Neural crest cell (in vitro differentiated cells): ENCODE measurements around the gene PTPRG. TPM values are rescaled to one million over a fixed set of nuclear protein-coding genes. Genes with fewer than 3 reads are reported as not detected.
"Not testable (repeated sequence)": the region's sequence is repeated elsewhere in the genome, so short reads cannot be mapped to it uniquely, and the experiment has no call there.

Source experiments
- DNase-seq: peaks from one replicate; pipeline ENCODE4 v3.0.0; 2021; ENCODE audit warnings: low read depth, mixed read lengths, low spot score
- H3K27ac Mint-ChIP-seq: one replicate; pipeline ENCODE4 v1.8.0; 2021; ENCODE audit warnings: mild to moderate bottlenecking, mixed read lengths; ENCODE audit not compliant: unreplicated experiment
- H3K27me3 Mint-ChIP-seq: 2 replicates; pipeline ENCODE4 v1.8.0; 2021; ENCODE audit warnings: low read depth, mild to moderate bottlenecking, mixed read lengths
- H3K36me3 Mint-ChIP-seq: 2 replicates; pipeline ENCODE4 v1.8.0; 2021; ENCODE audit warnings: low read depth, mild to moderate bottlenecking, mixed read lengths
- H3K4me1 Mint-ChIP-seq: 2 replicates; pipeline ENCODE4 v1.8.0; 2021; ENCODE audit warnings: mixed read lengths
- H3K4me3 Mint-ChIP-seq: one replicate; pipeline ENCODE4 v1.8.0; 2021; ENCODE audit warnings: mild to moderate bottlenecking, mixed read lengths
- H3K9me3 Mint-ChIP-seq: 2 replicates; pipeline ENCODE4 v1.8.0; 2021; ENCODE audit warnings: mixed read lengths
- CTCF ChIP-seq: fragments of 200-600 bp; sonication (generic); conservative IDR thresholded peaks from 2 replicates; pipeline ENCODE4 v1.5.0; 2021; ENCODE audit warnings: antibody characterized with exemption, mild to moderate bottlenecking
- total RNA-seq: library from RNA; stranded (reverse); gene quantifications from 2 replicates; pipeline ENCODE4 v1.2.1, GENCODE V29; 2021

The PTPRG gene
- total RNA-seq, 1 donor from 2014 or later, result 41.2 TPM

- Mint-ChIP-seq H3K9me3 (no peaks in the 10 kb centered on the region), H3K27ac (no peak overlapping the region), H3K36me3 (no peaks in the 10 kb centered on the region), H3K4me1 (no peaks in the 10 kb centered on the region), H3K27me3 (no peaks in the 10 kb centered on the region), H3K4me3 (no peak overlapping the region)
- no peak for DNase-seq
- TF ChIP-seq CTCF, result no peak
Observed at GRCh38 chr3:62035402-62036057, 474.2 kb downstream of the PTPRG start.

- TF ChIP-seq CTCF, result no peak
- no peaks in the 10 kb centered on the region for H3K27me3 Mint-ChIP-seq
- H3K27ac Mint-ChIP-seq, result no peak overlapping the region
- no peak overlapping the region for H3K4me3 Mint-ChIP-seq
- H3K9me3 Mint-ChIP-seq, result no peaks in the 10 kb centered on the region
- no peaks in the 10 kb centered on the region for H3K36me3 Mint-ChIP-seq
- no peak for DNase-seq
- peaks cover 4% of the 10 kb centered on the region for H3K4me1 Mint-ChIP-seq
Observed at GRCh38 chr3:62036726-62037125, 475.4 kb downstream of the PTPRG start.

GRCh38 chr3:62038798-62039197 is 477.4 kb downstream of the PTPRG start:
- H3K4me1 Mint-ChIP-seq, result peaks cover 10% of the 10 kb centered on the region
- not testable (repeated sequence) for H3K27me3 Mint-ChIP-seq, H3K4me3 Mint-ChIP-seq, H3K9me3 Mint-ChIP-seq, DNase-seq, H3K27ac Mint-ChIP-seq, H3K36me3 Mint-ChIP-seq

GRCh38 chr3:62039586-62039985 is 478.2 kb downstream of the PTPRG start:
- no peaks in the 10 kb centered on the region for H3K9me3 Mint-ChIP-seq
- TF ChIP-seq CTCF, result no peak
- no peak overlapping the region for H3K27ac Mint-ChIP-seq
- DNase-seq, result no peak
- H3K27me3 Mint-ChIP-seq, result no peaks in the 10 kb centered on the region
- no peaks in the 10 kb centered on the region for H3K36me3 Mint-ChIP-seq
- H3K4me3 Mint-ChIP-seq, result no peak overlapping the region
- H3K4me1 Mint-ChIP-seq, result peaks cover 11% of the 10 kb centered on the region

- H3K9me3 Mint-ChIP-seq, result no peaks in the 10 kb centered on the region
- no peak for DNase-seq
- no peak for TF ChIP-seq CTCF
- H3K4me1 Mint-ChIP-seq, result peaks cover 16% of the 10 kb centered on the region
- no peaks in the 10 kb centered on the region for H3K36me3 Mint-ChIP-seq
- H3K27me3 Mint-ChIP-seq, result no peaks in the 10 kb centered on the region
- no peak overlapping the region for H3K4me3 Mint-ChIP-seq
- H3K27ac Mint-ChIP-seq, result no peak overlapping the region
Observed at GRCh38 chr3:62041681-62042080, 480.3 kb downstream of the PTPRG start.

- DNase-seq, result no peak
- H3K27me3 Mint-ChIP-seq, result no peaks in the 10 kb centered on the region
- H3K9me3 Mint-ChIP-seq, result no peaks in the 10 kb centered on the region
- no peaks in the 10 kb centered on the region for H3K36me3 Mint-ChIP-seq
- H3K4me3 Mint-ChIP-seq, result no peak overlapping the region
- H3K27ac Mint-ChIP-seq, result no peak overlapping the region
- peaks cover 16% of the 10 kb centered on the region for H3K4me1 Mint-ChIP-seq
- TF ChIP-seq CTCF, result no peak
Observed at GRCh38 chr3:62044874-62045411, 483.6 kb downstream of the PTPRG start.
